Ascending aorta (tissue), 2 donors: ENCODE results near the gene GRK1. TPM values are rescaled to one million over a fixed set of nuclear protein-coding genes. Genes with fewer than 3 reads are reported as not detected.

ENCODE experiments used
- DNase-seq, 2 donors: peaks; one replicate each; pipeline ENCODE4 v3.0.0-alpha.2; 2019; ENCODE audit warnings: low spot score in 2 of 2
- H3K27ac ChIP-seq, 2 donors: fragments of 200-600 bp; sonication (generic); one replicate each; pipeline ENCODE4 v1.5.1; 2016 to 2017; ENCODE audit warnings: mild to moderate bottlenecking in 1 of 2
- H3K27me3 ChIP-seq: fragments of 200-600 bp; sonication (generic); one replicate; pipeline ENCODE4 v1.5.1; 2017
- H3K36me3 ChIP-seq, 2 donors: fragments of 200-600 bp; sonication (generic); one replicate each; pipeline ENCODE4 v1.5.1; 2016
- H3K4me1 ChIP-seq, 2 donors: fragments of 200-600 bp; sonication (generic); one replicate each; pipeline ENCODE4 v1.5.1; 2016 to 2017; ENCODE audit warnings: mild to moderate bottlenecking in 1 of 2
- H3K4me3 ChIP-seq, 2 donors: fragments of 200-600 bp; sonication (generic); one replicate each; pipeline ENCODE4 v1.5.1; 2016 to 2017; ENCODE audit warnings: mild to moderate bottlenecking in 1 of 2
- H3K9me3 ChIP-seq, 2 donors: fragments of 200-600 bp; sonication (generic); one replicate each; pipeline ENCODE4 v1.5.1; 2016
- CTCF ChIP-seq, 3 experiments: fragments of 200-600 bp in 2 of 3; fragments of 450-650 bp in 1 of 3; sonication (generic) in 2 of 3; IDR thresholded peaks; one replicate each; pipeline ENCODE4 v1.5.1; 2016 to 2019; ENCODE audit warnings: antibody characterized with exemption in 3 of 3, mild to moderate bottlenecking in 1 of 3, moderate library complexity in 1 of 3
- intact Hi-C: fragments of 100-400 bp; cut with DNase I; formaldehyde crosslinking; loops from one replicate; pipeline ENCODE4 v1.15.1; 2023
- total RNA-seq: library from RNA; depleted of rRNA; stranded (reverse); fragments of >200 nt; gene quantifications from one replicate; pipeline ENCODE4 v1.1.0, GENCODE V29; 2016

The GRK1 gene
- total RNA-seq, 1 donor from 2014 or later: not detected

GRCh38 chr13:113670541-113670940, 3.5 kb downstream of the GRK1 start:
- no peaks in the 10 kb centered on the region for H3K27me3 ChIP-seq
- H3K4me3 ChIP-seq: no peak overlapping the region
- intact Hi-C loops: no loop called here
- no peak for TF ChIP-seq CTCF (IDR thresholded peaks at IDR 0.05)
- H3K9me3 ChIP-seq: no peaks in the 10 kb centered on the region
- H3K27ac ChIP-seq: no peak overlapping the region
- DNase-seq: no peak
- H3K4me1 ChIP-seq: no peaks in the 10 kb centered on the region
- no peaks in the 10 kb centered on the region for H3K36me3 ChIP-seq

DNA sequence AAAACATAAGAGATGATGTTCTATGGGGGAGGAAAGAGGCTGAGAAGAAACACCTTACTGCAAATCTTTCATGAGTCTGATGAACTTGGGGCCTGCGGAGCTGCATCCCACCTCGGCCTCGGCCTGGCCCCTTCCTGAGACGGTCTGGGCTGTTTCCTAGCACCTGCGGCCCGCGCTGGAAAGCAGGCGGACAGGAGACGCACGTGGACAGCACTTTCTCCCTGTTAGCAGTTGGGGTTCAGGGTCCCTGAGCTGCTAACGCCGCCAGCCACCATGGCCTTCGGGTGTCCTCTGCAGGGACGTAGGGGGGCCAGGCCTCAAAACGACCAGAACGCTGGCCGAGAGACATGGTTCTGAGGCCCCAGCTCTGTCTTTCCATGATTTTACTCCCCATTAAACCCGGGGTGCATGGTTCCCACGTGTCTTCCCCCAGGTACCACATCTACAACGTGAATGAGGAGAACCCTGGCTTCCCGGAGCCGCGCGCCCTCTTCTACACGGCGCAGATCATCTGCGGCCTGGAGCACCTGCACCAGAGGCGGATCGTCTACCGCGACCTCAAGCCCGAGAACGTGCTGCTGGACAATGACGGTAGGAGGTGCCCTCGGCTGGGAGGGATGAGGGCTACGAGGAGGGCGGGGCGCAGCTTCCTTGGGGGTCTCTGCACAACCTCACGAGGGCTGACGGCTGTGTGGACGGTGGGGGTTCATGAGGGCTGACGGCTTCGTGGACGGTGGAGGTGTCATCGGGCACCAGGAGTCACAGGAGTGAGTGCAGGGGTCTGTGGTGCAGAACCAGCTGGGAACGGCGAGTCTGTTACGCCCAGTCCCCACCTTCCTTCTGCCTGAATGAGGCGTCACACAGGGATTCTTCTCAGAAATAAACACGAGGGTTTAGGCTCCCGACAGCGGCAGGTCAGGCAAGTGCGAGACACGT, 4.3 kb downstream of the GRK1 start:
- intact Hi-C loops: no loop called here
- peak in 1 of 2 donors; percentile 53 for DNase-seq
- TF ChIP-seq CTCF (IDR thresholded peaks at IDR 0.05): no peak
- H3K27ac ChIP-seq: no peak overlapping the region
- no peak overlapping the region for H3K4me3 ChIP-seq
- no peaks in the 10 kb centered on the region for H3K9me3 ChIP-seq
- H3K4me1 ChIP-seq: no peaks in the 10 kb centered on the region
- no peaks in the 10 kb centered on the region for H3K36me3 ChIP-seq
- no peaks in the 10 kb centered on the region for H3K27me3 ChIP-seq

- intact Hi-C loops: no loop called here
- no peaks in the 10 kb centered on the region for H3K4me1 ChIP-seq
- H3K9me3 ChIP-seq: no peaks in the 10 kb centered on the region
- TF ChIP-seq CTCF (IDR thresholded peaks at IDR 0.05): no peak
- H3K27ac ChIP-seq: no peak overlapping the region
- no peaks in the 10 kb centered on the region for H3K36me3 ChIP-seq
- no peak overlapping the region for H3K4me3 ChIP-seq
- peak in 1 of 2 donors; percentile 52 for DNase-seq
- H3K27me3 ChIP-seq: no peaks in the 10 kb centered on the region
These were observed 5.1 kb downstream of the GRK1 start for GRCh38 chr13:113672002-113672651.

GRCh38 chr13:113722921-113723320, 55.9 kb downstream of the GRK1 start:
- no peaks in the 10 kb centered on the region for H3K27me3 ChIP-seq
- no peaks in the 10 kb centered on the region for H3K36me3 ChIP-seq
- H3K9me3 ChIP-seq: no peaks in the 10 kb centered on the region
- no peak overlapping the region for H3K27ac ChIP-seq
- peaks cover 0 to 2% of the 10 kb centered on the region in 2 donors for H3K4me1 ChIP-seq
- no peak overlapping the region for H3K4me3 ChIP-seq
- intact Hi-C loops: no loop called here
- no peak for TF ChIP-seq CTCF (IDR thresholded peaks at IDR 0.05)
- no peak for DNase-seq

- H3K27ac ChIP-seq: no peak overlapping the region
- no peak overlapping the region for H3K4me3 ChIP-seq
- no peaks in the 10 kb centered on the region for H3K9me3 ChIP-seq
- no peaks in the 10 kb centered on the region for H3K27me3 ChIP-seq
- intact Hi-C loops: no loop called here
- no peak for DNase-seq
- no peaks in the 10 kb centered on the region for H3K36me3 ChIP-seq
- TF ChIP-seq CTCF (IDR thresholded peaks at IDR 0.05): no peak
- peaks cover 0 to 2% of the 10 kb centered on the region in 2 donors for H3K4me1 ChIP-seq
These were observed 56.5 kb downstream of the GRK1 start for GRCh38 chr13:113723410-113724015.
